ENCODE results near the gene ABHD12. TPM values are rescaled to one million over a fixed set of nuclear protein-coding genes. Genes with fewer than 3 reads are reported as not detected.

The ABHD12 gene
- total RNA-seq, 2 donors from 2014 or later: 48.5 to 49.8 TPM

- ATAC-seq (ENCODE audit: insufficient number of reproducible peaks, low FRiP score, low read depth) (no peak), DNase-seq (ENCODE audit: low spot score) (no peak)
- Histone ChIP-seq H3K27me3 (replicated peaks; ENCODE audit: insufficient read depth) (no peaks in the 10 kb centered on the region), H3K9me3 (no peaks in the 10 kb centered on the region), H3K4me1 (ENCODE audit: control insufficient read depth in 1 of 2, low read depth in 2 of 2) (no peaks in the 10 kb centered on the region), H3K27ac (no peak overlapping the region), H3K4me3 (no peak overlapping the region), H3K36me3 (peaks cover 12% of the 10 kb centered on the region)
- TF ChIP-seq CTCF (IDR thresholded peaks at IDR 0.05): no peak
These were observed 70.4 kb downstream of the ABHD12 start for GRCh38 chr20:25320035-25320800.

DNA sequence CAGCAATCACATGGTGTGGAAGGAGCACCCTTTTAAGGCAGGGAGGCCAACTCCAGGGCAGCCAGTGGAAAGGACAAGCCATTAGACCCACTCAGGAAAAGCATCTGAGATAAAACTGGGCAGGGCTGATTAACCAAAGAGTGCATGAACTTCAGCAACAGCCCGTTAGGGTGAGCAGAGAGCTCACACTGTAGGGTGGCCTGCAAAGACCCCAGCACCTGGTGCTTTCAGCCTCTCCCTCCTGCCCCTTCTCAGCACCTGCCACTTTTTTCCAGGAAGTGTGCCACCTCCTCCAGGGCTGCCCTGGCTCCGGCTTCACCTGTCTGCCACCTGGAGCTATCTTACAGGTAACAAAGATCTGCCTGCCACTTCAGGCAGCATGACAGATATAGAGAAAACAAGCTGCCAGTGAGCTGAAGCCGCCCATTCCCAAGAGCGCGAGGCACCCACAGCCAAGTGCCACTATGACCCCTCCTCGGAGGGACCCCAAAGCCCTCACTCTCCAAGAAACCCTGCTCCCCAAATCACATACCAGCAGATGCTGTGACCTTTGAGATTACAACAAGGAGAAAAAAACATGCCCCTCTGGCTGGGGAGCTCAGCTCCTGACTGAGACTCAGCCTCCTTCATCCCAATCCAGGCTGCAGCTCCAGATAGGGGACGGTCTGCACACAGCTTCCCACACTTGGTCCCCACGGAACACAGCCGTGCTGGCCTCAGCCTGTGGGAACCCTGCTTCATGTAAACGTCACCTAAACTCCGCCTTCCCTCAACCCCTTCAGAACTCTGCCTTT lies 71.2 kb downstream of the ABHD12 start:
- H3K27ac ChIP-seq: no peak overlapping the region
- no peak overlapping the region for H3K4me3 ChIP-seq

GRCh38 chr20:25318471-25319240 lies 72.0 kb downstream of the ABHD12 start:
- no peak for DNase-seq (ENCODE audit: low spot score)
- H3K36me3 ChIP-seq: peaks cover 12% of the 10 kb centered on the region

More for the DNA sequence above, 71.2 kb downstream of the ABHD12 start:
- ATAC-seq (ENCODE audit: insufficient number of reproducible peaks, low FRiP score, low read depth): no peak
- no peak for DNase-seq (ENCODE audit: low spot score)
- H3K4me1 ChIP-seq (ENCODE audit: control insufficient read depth in 1 of 2, low read depth in 2 of 2): no peaks in the 10 kb centered on the region
- H3K27me3 ChIP-seq (replicated peaks; ENCODE audit: insufficient read depth): no peaks in the 10 kb centered on the region
- H3K9me3 ChIP-seq: no peaks in the 10 kb centered on the region
- peaks cover 12% of the 10 kb centered on the region for H3K36me3 ChIP-seq
- TF ChIP-seq CTCF (IDR thresholded peaks at IDR 0.05): no peak

GRCh38 chr20:25317351-25318075 lies 73.1 kb downstream of the ABHD12 start:
- Histone ChIP-seq H3K36me3 (peaks cover 7% of the 10 kb centered on the region), H3K27ac (no peak overlapping the region), H3K4me1 (ENCODE audit: control insufficient read depth in 1 of 2, low read depth in 2 of 2) (no peaks in the 10 kb centered on the region), H3K9me3 (no peaks in the 10 kb centered on the region), H3K27me3 (replicated peaks; ENCODE audit: insufficient read depth) (no peaks in the 10 kb centered on the region), H3K4me3 (no peak overlapping the region)
- no peak for TF ChIP-seq CTCF (IDR thresholded peaks at IDR 0.05)
- DNase-seq (ENCODE audit: low spot score) (no peak), ATAC-seq (ENCODE audit: insufficient number of reproducible peaks, low FRiP score, low read depth) (no peak)

More at GRCh38 chr20:25318471-25319240, 72.0 kb downstream of the ABHD12 start:
- Histone ChIP-seq H3K27me3 (replicated peaks; ENCODE audit: insufficient read depth) (no peaks in the 10 kb centered on the region), H3K9me3 (no peaks in the 10 kb centered on the region), H3K4me1 (ENCODE audit: control insufficient read depth in 1 of 2, low read depth in 2 of 2) (no peaks in the 10 kb centered on the region), H3K4me3 (no peak overlapping the region), H3K27ac (no peak overlapping the region)
- ATAC-seq (ENCODE audit: insufficient number of reproducible peaks, low FRiP score, low read depth): no peak
- no peak for TF ChIP-seq CTCF (IDR thresholded peaks at IDR 0.05)

Measured in thoracic aorta (tissue), 2 donors.